Pons (tissue), 1 donor: ENCODE results near the gene HHAT.
"Not testable (repeated sequence)": the region's sequence is repeated elsewhere in the genome, so short reads cannot be mapped to it uniquely, and the experiment has no call there.

Experiments
- DNase-seq: peaks from one replicate; pipeline ENCODE4 v3.0.0-alpha.2; 2016; ENCODE audit warnings: low spot score

The HHAT gene

DNA sequence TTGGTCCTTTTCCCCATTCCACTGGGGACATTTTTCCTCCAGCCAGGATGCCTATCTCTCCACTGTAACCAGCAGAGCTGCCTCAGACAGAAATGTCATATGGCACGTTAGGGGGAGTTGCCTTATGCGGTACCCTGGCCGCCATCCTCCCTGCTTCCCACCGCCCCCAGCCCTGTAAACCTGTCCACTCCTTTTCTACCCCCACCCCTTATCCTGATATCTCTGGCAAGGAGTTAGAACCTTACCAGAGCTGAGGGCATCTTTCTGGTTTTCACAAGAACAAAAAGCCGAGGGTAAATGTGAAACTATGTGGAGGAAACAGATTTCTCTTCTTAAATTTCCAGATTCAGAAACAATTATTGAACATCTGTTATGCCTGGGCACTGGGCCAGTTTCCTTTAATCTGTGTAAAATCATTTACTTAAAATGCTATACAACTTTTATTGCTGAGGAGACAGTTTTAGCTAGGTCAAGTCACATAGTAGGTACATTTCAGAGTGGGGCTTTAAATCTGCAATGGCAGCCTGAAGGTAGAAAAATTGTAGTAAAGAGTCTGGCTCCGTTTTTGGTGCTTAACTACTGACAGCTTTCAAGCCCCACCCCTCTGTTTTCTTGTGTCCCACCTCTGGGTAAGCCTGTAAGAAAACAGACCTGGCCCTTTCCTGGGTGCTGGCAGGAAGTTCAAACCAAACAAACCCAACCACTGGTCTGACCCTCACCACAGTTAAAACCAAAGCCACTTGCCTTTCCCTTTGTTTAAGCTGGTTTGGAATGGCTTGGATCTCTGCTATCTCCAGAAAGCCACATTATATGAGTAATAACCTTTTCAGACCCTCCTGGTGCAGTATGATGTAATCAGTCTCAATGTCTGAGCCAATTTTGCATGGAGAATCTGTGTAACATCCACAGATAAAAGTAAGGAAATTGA, 319.0 kb downstream of the HHAT start:
- DNase-seq, result no peak

DNA sequence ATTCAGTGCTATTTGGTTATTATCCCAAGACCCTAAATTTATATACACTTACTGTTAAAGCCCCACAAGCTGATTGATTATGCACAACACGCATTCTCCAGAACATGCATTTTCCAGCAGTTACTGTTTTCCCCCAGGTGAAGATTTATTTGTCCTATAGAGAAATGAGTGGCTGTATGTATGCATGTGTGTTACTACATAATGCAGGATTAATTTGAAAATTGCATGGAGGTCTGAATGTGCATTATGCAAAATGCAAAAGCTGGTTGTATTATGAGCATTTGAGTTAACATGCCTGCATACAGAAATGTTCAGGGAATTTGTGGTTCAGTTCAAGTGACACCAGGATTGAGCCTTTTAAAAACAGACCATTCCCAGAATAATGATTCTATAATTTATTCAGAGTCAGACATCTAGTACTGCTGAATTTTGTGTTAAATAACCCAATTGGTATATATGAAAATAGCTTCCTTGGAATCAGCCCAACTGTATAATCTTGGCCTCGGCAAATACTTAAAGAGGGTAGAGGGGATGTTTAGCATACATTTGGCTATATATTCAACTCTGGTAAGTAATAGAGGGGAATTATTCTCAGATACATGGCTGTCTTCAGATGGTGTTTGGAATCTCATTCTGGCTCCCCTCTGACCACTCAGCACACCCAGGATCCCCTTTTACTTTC, 320.0 kb downstream of the HHAT start:
- DNase-seq, result no peak

DNA sequence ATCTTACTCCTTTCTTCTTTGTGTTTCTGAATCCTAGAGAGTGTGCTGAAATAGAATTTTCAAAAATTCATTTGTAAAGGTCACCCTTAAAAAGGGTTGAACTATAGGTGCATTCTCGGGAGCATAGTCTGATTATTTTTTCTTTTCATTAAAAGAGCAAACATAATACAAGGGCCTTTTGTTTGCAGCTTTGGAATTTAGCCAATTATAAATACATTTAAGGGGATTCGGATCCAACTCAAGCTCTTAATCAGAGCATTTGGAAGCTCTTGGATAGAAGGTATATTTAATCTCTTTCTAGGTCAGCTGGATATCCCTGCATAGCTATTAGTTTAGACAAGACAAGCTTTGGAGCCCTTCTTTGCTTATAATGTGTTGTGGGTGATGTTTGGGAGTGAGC, 321.7 kb downstream of the HHAT start:
- DNase-seq, result no peak

DNA sequence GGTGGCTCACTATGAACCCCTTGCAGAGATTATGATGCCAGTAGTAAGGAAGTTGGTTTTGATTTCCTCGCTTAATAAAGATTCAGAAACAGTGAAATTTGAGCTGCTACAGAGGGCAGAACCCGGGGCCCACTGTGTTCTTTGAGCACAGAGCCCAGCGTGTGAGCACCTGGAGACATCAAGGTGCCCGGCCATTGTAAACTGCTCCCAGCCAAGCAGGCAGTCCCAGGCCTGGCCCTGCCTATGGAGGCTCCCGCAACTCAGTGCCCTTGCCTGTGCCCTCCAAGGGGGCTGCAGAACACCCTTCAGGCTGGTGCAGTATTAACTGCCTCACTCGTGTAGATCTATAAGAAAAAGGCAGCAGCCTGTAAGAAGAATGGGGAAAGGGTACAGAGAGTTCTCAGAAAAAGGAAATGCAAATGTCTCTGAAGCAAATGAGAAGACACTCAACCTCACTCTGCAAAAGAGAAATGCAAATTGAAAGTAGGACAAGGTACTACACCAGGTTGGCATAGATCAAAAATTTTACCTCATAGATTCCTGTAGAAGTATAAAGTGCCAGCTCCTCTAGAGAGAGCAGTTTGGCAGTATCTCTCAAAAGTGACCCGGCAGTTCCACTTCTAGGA, 323.7 kb downstream of the HHAT start:
- no peak for DNase-seq

DNA sequence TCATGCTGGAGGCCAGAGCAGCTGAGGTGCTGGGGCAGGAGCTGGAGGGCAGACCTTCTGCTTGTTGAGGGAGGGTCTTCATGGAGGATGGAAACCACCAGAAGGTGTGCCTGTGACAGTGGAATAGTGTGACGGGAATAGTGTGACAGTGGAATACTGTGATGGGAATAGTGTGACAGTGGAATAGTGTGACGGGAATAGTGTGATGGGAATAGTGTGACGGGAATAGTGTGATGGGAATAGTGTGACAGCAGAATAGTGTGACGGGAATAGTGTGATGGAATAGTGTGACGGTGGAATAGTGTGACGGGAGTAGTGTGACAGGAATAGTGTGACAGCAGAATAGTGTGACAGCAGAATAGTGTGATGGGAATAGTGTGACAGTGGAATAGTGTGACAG, 325.1 kb downstream of the HHAT start:
- peak; percentile 32 for DNase-seq

DNA sequence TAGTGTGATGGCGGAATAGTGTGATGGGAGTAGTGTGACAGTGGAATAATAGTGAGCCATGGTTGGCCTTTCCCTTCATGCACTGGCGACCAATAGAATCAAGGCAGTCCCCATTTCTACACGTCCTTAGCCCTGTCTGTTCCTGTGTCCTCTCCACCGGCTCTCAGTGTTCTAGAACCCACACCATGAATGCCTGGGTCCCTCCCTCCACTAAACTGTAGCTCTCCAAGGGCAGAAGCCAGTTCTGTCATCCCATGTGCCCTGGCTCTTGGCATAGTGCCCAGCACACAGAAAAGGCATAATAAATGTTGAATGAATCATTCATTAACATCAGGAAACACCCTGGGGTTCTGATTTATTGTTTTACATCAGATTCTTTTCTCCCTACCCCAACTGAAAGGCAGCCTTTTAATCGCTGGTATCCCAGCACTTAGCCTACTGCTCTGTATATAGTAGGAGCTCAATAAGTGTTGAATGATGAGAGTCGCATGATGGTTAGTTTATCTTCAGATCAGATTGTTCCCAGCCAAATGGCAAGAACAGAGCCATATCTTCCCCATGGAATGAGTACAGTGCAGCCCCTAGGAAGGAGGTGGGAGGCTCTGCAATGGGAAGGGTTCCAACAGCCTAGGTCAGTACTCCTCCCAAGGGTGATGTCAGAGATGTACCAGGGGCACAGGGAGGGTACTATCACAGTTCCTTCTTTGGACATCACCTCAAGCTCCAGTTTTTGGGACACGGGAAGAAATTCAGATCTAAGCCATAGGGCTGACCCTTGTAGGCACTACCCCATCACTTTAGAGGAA, 325.7 kb downstream of the HHAT start:
- no peak for DNase-seq

DNA sequence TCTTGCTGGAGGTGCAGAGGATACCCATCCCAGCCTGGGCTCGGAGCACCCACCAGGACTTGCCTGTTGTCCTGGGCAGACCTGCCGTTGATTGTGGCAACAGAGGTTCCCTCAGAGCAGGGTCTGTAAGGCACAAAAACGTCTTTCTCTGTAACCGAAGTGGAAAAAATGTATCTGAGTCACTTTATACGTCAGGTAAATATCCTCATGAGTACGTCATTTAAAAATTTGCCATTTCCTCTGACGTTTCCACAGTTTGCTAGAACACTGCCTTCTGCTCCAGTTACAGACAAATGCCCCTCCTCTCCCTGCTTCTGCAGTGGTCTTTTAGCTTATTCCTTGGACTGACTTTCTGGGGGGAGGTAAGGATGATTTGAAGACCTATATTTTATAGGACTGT, 326.8 kb downstream of the HHAT start:
- DNase-seq, result no peak

DNA sequence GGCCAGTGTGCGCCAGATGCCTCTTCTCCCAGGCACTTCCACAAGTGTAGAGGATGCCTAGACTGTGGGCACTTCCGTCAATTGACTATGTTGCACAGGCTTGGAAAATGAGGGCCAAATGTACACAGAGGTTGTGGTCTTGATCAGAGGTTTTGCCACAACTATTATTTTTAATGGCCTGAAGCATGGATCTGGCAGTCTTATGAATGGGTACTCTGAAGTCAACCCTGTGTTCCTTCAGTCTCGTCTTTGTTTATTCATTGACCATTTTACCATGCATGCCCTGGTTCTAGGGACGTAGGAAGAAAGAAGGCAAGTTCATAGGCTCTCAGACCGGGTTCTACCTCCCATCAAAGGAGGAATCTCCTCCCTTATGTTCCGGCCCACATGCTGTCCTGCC, 329.1 kb downstream of the HHAT start:
- DNase-seq, result no peak

DNA sequence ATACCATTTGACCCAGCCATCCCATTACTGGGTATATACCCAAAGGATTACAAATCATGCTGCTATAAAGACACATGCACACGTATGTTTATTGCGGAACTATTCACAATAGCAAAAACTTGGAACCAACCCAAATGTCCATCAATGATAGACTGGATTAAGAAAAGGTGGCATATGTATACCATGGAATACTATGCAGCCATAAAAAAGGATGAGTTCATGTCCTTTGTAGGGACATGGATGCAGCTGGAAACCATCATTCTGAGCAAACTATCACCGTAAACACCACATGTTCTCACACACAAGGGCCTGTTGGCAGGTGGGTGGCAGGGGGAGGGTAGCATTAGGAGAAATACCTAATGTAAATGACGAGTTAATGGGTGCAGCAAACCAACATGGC, 332.8 kb downstream of the HHAT start:
- DNase-seq, result not testable (repeated sequence)

DNA sequence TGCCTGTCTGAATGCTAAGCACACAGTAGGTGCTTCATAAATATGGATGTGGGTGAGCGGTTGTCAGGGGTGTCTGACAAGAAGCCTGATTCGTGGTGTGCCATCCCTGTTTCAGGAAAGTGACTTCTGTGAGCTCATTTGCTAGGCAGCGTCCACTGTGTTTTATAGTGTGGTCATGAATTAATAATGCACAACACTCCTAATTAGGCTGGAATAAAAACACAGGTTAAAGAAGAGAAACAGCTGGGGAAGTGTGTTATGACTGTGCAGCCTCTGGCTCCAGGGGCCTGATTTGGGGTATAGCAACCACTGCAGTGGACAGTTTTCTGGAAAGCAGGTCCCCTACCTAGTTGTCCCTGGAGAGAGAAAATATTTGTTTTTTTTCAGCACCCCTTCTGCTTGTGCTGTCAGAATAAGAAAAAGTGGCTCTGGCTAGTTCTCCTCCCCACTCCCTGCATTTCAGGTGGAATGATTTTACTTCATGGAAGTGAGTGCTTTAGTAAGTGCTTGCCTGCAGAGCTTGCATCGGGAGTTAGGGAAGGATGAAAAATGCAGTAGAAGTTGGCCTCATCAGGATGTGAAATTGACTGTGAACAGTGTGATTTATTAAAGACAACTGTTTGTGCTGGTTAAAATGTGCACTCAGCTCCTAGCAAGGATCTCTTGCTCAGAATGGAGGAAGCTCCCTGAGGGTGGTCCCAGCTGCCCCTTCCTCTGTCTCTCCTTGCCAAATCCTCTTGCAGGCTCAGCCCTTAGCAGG, 333.8 kb downstream of the HHAT start:
- DNase-seq, result no peak

DNA sequence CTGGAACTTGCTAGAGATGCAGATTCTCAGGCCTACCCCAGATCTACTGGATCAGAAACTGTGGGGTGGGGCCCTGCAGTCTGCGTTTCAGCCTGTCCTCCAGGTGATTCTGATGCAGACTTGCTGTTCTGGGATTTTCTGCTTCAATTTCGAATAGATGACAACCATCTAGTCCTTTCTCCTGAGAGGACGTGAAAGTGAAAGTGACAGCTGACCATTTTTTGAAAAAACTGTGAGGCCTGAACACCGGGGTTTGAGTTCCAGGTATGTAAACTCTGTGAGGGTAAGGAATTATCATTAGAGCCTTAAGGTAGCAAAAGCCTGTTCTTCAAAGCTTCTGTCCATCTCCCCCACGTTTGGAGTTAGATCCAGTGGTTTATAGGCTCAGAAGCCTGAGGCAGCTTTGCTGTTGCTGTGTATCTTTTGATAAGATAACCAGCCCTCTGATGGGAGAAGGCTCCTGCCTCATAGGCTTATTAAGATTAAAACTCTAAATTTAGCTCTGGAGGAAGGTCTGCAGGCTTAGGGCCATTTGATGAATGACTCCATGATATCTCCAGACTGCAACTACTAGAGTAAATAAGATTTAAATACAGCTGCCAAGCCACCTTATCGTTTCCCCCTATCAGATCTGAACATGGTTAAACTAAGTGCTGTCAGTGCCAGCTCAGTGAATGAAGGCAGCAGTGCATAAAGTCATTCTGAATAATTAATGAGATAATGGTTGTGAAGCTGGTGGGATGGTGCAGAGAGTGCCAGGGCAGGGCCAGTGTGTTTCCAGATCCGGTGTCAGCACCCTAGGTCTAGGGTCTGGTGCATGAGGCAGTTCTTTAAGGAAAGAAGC, 335.2 kb downstream of the HHAT start:
- DNase-seq, result no peak

DNA sequence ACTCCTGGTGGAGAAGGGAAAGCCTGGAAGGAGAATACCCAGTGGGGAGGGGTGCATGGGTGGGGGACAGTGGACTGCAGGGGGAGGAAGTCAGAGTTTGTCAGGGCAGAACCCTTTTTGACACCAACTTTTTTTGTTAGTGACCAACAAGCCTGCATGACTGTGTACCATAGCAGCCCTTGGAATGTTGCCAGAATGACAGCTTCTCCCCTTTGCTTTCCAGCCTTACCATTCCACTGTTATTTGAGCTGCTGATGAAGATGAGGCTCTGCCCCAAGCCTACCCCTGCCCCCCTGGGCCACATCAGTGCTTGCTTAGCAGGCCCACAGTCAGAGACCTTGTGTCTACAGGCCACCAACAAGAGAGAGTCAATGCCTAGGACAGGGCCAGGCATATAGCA, 341.2 kb downstream of the HHAT start:
- no peak for DNase-seq

DNA sequence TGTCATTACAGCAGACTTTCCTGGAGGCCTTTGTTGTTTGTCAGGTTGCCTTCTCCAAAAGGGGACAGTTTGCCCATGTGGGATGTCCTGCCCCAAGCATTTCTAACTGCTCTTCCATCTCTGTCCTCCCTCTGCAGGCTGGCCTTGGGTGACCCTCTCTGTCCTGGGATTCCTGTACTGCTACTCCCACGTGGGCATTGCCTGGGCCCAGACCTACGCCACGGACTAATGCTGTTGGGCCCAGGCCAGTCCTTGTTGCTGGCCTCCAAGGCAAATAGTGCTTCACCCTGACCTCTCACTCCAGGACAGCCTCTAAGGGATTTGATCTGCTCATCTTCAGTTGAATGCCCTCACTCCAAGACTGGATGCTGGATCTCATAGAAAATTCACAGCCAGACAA, 345.4 kb downstream of the HHAT start:
- no peak for DNase-seq

DNA sequence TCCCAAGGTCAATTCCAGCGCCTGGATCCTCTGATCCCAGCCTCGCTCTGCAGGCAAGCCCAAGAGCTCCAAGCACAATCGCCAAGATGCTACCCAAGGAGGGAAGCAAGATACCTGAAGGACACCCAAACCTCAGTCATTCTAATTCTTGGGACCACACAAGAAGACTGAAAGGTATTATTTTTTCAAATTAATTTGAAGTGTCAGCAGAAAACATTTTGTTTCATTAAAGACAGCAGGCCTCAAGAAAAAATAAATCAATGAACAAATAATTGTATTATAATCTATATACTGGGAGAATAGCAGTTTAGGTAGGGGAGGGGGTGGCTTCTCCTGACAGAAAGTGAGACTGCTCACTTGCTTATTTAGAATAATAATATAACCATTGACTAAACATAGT, 347.8 kb downstream of the HHAT start:
- no peak for DNase-seq

DNA sequence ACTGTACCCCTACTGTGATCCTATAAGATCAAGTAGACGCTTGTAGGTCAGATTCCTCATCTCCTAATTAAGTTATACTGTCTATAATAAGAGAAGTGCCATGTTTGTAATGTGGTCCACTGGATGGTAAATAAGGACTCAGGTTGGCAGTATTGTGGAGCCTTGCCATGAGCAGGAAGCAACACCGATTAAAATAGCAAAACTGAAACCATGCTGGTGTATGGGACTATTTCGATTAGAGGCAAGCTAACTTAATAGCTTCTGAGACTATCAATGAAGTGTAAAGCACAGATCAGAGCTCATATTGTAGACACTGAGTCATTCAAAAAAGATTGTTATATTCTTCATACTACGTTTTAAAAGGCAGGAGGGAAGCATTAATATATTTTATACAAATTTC, 348.8 kb downstream of the HHAT start:
- DNase-seq, result no peak

DNA sequence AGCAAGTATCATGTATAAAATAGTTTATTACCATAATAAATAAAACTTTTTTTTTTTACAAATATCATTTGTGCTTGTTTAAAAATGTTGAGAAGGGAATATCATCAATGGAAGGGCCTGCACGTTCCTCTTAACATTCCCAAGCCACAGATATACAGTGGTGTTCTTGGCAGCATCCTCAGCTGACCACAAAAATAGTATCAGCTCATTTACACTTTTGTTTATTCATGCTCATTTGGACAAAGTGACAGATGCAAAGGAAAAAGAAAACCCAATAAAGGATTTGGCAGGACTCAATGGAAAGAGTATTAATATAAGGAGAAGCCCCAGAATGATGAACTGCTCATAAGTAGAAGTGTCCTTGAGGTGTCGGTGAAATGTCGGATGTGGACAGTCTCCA, 349.6 kb downstream of the HHAT start:
- no peak for DNase-seq

DNA sequence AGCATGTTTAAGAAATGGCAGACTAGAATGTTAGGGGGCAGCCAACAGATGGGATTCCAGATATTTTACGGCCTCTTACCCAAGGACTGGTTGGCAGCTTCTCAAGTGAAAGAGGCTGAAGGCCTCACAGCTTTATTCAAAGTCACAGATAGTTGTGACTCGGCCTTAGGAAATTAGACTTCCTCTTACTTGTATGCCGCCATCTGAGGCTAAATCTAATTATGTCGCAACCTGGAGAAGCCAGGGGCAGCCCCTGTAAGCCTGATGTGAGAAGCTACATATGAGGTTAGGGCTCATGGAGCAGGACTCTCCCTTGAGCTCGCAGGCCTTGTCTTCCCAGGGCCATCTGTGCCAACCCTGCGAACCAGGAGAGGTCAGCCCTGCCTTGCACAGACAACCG, 352.5 kb downstream of the HHAT start:
- no peak for DNase-seq

DNA sequence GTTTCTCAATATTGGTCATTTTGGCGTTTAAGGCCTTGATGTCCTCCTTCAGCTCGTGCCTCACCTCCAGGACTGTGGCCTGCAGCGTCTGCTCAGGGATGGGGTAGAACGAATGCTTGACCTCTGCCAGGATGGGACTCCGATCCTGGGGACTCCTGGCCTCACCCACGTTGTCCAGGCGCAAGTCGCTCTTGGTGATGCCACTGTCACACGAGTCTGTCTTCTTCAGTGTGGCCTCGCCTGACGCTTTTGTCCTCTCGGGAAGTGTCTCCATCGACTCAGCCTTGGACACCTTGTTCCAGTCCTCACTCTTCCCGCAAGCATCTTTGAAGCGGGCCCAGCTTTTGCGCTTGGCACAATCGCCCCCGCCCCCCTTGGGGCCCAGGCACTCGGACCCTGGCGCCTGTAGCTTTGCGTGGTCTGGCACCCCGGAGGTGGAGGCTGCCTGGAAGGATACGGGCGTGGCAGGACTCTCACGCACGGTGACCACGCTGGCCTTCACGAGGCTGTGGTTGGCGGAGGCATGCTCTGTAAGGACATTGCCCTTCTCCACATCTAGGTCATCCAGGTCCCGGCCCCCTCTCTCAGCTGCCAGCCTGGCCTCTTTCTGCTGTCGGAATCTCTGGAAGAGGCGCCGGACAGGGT, 354.8 kb downstream of the HHAT start:
- no peak for DNase-seq

DNA sequence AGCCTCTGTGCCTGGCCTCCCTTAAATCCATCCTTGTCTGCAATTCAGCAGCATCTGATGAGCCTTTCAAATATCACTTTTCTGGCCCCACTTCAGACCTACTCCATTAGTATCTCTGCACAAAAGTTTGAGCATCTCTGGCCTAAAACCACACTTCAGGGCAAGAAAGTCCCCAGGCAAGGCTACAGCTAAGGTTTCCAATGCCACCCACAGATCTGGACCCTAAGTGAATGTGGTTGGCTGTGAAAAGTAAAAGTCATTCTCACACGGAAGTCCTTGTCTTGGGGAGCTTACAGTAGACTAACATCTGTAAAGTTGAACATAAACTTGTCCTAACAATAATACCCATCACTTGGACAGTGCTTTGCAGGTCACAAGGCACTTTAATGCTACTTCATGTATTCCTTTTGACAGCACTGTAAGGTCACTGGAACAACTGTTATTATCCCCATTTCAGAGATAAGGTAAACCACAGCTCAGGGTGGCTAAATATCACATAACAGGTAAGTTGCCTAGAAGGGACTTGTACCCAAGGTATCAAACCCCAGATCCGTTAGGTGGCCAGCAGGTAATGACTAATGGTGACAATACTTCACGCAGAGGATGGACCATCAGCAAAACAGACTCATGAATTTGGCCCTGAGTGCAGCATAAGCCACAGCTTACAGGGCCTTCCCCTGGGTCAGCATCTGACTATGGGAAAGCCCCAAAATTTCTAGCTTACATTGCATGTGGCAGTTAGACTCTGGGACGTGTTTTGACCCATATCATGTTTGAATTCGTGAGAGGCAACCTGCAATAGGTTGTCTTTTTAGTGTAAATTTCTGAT, 356.0 kb downstream of the HHAT start:
- DNase-seq, result no peak
